Measurements from ENCODE around the gene WWC2. TPM values are rescaled to one million over a fixed set of nuclear protein-coding genes. Genes with fewer than 3 reads are reported as not detected.

Gene WWC2
- total RNA-seq, 1 experiment from 2014 or later, result 80.3 TPM

GRCh38 chr4:183356173-183356830, 257.2 kb downstream of the WWC2 start:
- Histone ChIP-seq H3K27ac (ENCODE audit: low read length) (no peak overlapping the region), H3K36me3 (ENCODE audit: control insufficient read depth, insufficient read depth, low read length) (no peaks in the 10 kb centered on the region), H3K4me3 (ENCODE audit: low read depth in 2 of 2, low read length in 2 of 2) (no peak overlapping the region), H3K27me3 (ENCODE audit: control insufficient read depth, insufficient read depth, low read length) (no peaks in the 10 kb centered on the region), H3K4me1 (ENCODE audit: control insufficient read depth, insufficient read depth, low read length) (no peaks in the 10 kb centered on the region), H3K9me3 (ENCODE audit: control insufficient read depth, insufficient read depth, low read depth, low read length) (no peaks in the 10 kb centered on the region)
- in situ Hi-C loops (cut with HindIII; ENCODE audit: low pct_unique_long_range_greater_than_20kb, low sequenced_read_pairs) (no loop called here), intact Hi-C loops (cut with micrococcal nuclease; ENCODE audit: unreplicated experiment) (no loop called here)
- CTCF ChIA-PET, result no interaction called here
- DNase-seq (ENCODE audit: low read depth, low spot score) (no peak), ATAC-seq (no peak)
- POLR2A ChIA-PET, result no interaction called here
- BruUV-seq (replicated peaks), result no TSS peak
- no peak for TF ChIP-seq REST (IDR thresholded peaks at IDR 0.05; ENCODE audit: insufficient read depth in 1 of 2, low read depth in 2 of 2, low read length in 1 of 2)
- TF ChIP-seq POLR2AphosphoS5 (IDR thresholded peaks at IDR 0.05; ENCODE audit: low read depth, low read length), result no peak
- no peak for TF ChIP-seq SIN3A (IDR thresholded peaks at IDR 0.05; ENCODE audit: borderline replicate concordance, insufficient read depth, low read depth, low read length)
- TF ChIP-seq TCF7L2 (IDR thresholded peaks at IDR 0.05; ENCODE audit: low read depth, low read length), result no peak
- TF ChIP-seq, protein P1, sequence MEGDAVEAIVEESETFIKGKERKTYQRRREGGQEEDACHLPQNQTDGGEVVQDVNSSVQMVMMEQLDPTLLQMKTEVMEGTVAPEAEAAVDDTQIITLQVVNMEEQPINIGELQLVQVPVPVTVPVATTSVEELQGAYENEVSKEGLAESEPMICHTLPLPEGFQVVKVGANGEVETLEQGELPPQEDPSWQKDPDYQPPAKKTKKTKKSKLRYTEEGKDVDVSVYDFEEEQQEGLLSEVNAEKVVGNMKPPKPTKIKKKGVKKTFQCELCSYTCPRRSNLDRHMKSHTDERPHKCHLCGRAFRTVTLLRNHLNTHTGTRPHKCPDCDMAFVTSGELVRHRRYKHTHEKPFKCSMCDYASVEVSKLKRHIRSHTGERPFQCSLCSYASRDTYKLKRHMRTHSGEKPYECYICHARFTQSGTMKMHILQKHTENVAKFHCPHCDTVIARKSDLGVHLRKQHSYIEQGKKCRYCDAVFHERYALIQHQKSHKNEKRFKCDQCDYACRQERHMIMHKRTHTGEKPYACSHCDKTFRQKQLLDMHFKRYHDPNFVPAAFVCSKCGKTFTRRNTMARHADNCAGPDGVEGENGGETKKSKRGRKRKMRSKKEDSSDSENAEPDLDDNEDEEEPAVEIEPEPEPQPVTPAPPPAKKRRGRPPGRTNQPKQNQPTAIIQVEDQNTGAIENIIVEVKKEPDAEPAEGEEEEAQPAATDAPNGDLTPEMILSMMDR (IDR thresholded peaks at IDR 0.05), result no peak

DNA sequence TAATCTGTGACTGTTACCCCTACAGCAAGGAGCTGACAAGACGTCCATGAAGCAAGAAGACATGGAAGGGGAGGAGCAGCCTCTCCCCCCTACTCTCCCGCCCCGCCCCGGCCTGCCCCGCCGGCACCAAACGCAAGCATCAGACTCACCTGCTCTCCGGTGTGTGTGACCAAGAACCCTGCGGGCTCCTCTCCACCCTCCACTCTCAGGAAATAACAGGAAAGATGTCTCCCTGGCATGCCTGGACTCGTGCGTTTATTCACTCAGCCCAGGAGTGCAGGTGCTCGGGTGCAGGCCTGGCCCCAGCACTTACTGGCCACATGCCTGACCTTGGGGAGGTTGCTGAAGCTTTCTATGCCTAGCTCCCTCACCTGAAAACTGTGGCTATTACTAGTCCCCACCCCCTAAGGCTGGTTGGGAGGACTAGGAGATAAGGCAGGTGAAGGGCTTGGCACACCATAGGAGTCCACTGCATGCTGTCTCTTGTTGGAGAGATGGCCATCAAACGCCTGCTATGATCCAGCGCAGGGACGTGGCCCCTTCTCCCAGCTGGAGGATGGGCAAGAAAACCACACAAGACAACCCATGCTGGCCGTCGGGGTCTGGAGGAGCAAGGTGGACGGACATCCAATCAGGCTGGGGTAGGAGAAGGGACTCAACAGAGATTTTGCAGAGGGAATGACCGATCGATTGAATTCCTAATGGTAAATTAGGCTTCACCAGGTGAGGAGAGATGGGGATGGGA, 258.0 kb downstream of the WWC2 start:
- CTCF ChIA-PET, result no interaction called here
- no peaks in the 10 kb centered on the region for H3K36me3 ChIP-seq (ENCODE audit: control insufficient read depth, insufficient read depth, low read length)
- DNase-seq (ENCODE audit: low read depth, low spot score) (no peak), ATAC-seq (no peak)
- intact Hi-C loops (cut with micrococcal nuclease; ENCODE audit: unreplicated experiment), result no loop called here
- H3K4me1 ChIP-seq (ENCODE audit: control insufficient read depth, insufficient read depth, low read length), result no peaks in the 10 kb centered on the region
- in situ Hi-C loops (cut with HindIII; ENCODE audit: low pct_unique_long_range_greater_than_20kb, low sequenced_read_pairs), result no loop called here
- H3K4me3 ChIP-seq (ENCODE audit: low read depth in 2 of 2, low read length in 2 of 2), result no peak overlapping the region
- no TSS peak for BruUV-seq (replicated peaks)
- no peak overlapping the region for H3K27ac ChIP-seq (ENCODE audit: low read length)
- TF ChIP-seq REST (IDR thresholded peaks at IDR 0.05; ENCODE audit: insufficient read depth in 1 of 2, low read depth in 2 of 2, low read length in 1 of 2) (no peak), TCF7L2 (IDR thresholded peaks at IDR 0.05; ENCODE audit: low read depth, low read length) (no peak), SIN3A (IDR thresholded peaks at IDR 0.05; ENCODE audit: borderline replicate concordance, insufficient read depth, low read depth, low read length) (no peak), POLR2AphosphoS5 (IDR thresholded peaks at IDR 0.05; ENCODE audit: low read depth, low read length) (no peak)
- TF ChIP-seq, protein P1 (IDR thresholded peaks at IDR 0.05), result no peak
- no peaks in the 10 kb centered on the region for H3K9me3 ChIP-seq (ENCODE audit: control insufficient read depth, insufficient read depth, low read depth, low read length)
- POLR2A ChIA-PET, result no interaction called here
- H3K27me3 ChIP-seq (ENCODE audit: control insufficient read depth, insufficient read depth, low read length), result no peaks in the 10 kb centered on the region
